EH (cell line): Measurements from ENCODE around the gene TTN.

Experiments
- DNase-seq: peaks from one replicate; pipeline ENCODE4 v3.0.0-alpha.2; 2015; ENCODE audit warnings: low read depth

Gene TTN

GRCh38 chr2:178491612-178492011 is 315.6 kb downstream of the TTN start:
- DNase-seq = no peak

- no peak for DNase-seq
Observed at GRCh38 chr2:178485356-178485755, 321.9 kb downstream of the TTN start.

- peak; percentile 27 for DNase-seq
Observed at GRCh38 chr2:178484245-178485041, 322.8 kb downstream of the TTN start.

- DNase-seq = no peak
Observed at GRCh38 chr2:178482437-178482836, 324.8 kb downstream of the TTN start.

GRCh38 chr2:178480227-178481181 is 326.7 kb downstream of the TTN start, which contains the start of gene PLEKHA3:
TSS of gene PLEKHA3 (plus strand) at chr2:178480457. CDS start at chr2:178480870, 413 bp downstream.
- peak; percentile 97 for DNase-seq

GRCh38 chr2:178479758-178480226 is 327.4 kb downstream of the TTN start:
- no peak for DNase-seq

GRCh38 chr2:178479275-178479616 is 328.0 kb downstream of the TTN start:
- DNase-seq = no peak

- peak; percentile 82 for DNase-seq
Observed at GRCh38 chr2:178478439-178479274, 328.6 kb downstream of the TTN start, which contains the start of gene FKBP7. TSS of gene FKBP7 (minus strand) at chr2:178478600. CDS start at chr2:178478499, 101 bp downstream.

- DNase-seq = no peak
Observed at GRCh38 chr2:178478130-178478438, 329.1 kb downstream of the TTN start.

- DNase-seq = no peak
Observed at GRCh38 chr2:178477443-178478129, 329.6 kb downstream of the TTN start.

- DNase-seq = no peak
Observed at GRCh38 chr2:178476477-178476876, 330.7 kb downstream of the TTN start.
